ENCODE measurements around the gene IL13RA1. TPM values are rescaled to one million over a fixed set of nuclear protein-coding genes. Genes with fewer than 3 reads are reported as not detected.
"Not testable (repeated sequence)": the region's sequence is repeated elsewhere in the genome, so short reads cannot be mapped to it uniquely, and the experiment has no call there.

Gene IL13RA1
- total RNA-seq, 1 experiment from 2014 or later: 7.2 TPM

- Histone ChIP-seq H3K4me1 (ENCODE audit: insufficient read depth, low read length, poor library complexity, severe bottlenecking) (no peaks in the 10 kb centered on the region), H3K27me3 (replicated peaks; ENCODE audit: insufficient read depth, low read depth, low read length, poor library complexity) (no peaks in the 10 kb centered on the region), H3K4me3 (ENCODE audit: low read depth, low read length, poor library complexity, severe bottlenecking) (no peak overlapping the region), H3K36me3 (ENCODE audit: insufficient read depth, low read length, poor library complexity, severe bottlenecking) (no peaks in the 10 kb centered on the region), H3K9me3 (ENCODE audit: low read depth, low read length, poor library complexity, severe bottlenecking) (no peaks in the 10 kb centered on the region), H3K27ac (ENCODE audit: low read depth, low read length, poor library complexity, severe bottlenecking) (no peak overlapping the region)
- BruUV-seq (replicated peaks): no TSS peak
- ChIA-PET POLR2A (ENCODE audit: low non-redundant PET) (no interaction called here), CTCF (no interaction called here)
- DNase-seq (ENCODE audit: low spot score): no peak
- no peak for TF ChIP-seq EZH2 (IDR thresholded peaks at IDR 0.05; ENCODE audit: borderline replicate concordance, low read depth, low read length, poor library complexity, severe bottlenecking)
- TF ChIP-seq, protein P1, sequence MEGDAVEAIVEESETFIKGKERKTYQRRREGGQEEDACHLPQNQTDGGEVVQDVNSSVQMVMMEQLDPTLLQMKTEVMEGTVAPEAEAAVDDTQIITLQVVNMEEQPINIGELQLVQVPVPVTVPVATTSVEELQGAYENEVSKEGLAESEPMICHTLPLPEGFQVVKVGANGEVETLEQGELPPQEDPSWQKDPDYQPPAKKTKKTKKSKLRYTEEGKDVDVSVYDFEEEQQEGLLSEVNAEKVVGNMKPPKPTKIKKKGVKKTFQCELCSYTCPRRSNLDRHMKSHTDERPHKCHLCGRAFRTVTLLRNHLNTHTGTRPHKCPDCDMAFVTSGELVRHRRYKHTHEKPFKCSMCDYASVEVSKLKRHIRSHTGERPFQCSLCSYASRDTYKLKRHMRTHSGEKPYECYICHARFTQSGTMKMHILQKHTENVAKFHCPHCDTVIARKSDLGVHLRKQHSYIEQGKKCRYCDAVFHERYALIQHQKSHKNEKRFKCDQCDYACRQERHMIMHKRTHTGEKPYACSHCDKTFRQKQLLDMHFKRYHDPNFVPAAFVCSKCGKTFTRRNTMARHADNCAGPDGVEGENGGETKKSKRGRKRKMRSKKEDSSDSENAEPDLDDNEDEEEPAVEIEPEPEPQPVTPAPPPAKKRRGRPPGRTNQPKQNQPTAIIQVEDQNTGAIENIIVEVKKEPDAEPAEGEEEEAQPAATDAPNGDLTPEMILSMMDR (conservative IDR thresholded peaks at IDR 0.05; ENCODE audit: low read depth, low read length): no peak
- intact Hi-C loops (cut with micrococcal nuclease; ENCODE audit: unreplicated experiment): no loop called here
Observed at GRCh38 chrX:118706681-118707080, 20.7 kb upstream of the IL13RA1 start.

GRCh38 chrX:118714521-118714920 is 12.9 kb upstream of the IL13RA1 start:
- H3K4me3 ChIP-seq (ENCODE audit: low read depth, low read length, poor library complexity, severe bottlenecking): no peak overlapping the region

GRCh38 chrX:118715917-118716316 is 11.5 kb upstream of the IL13RA1 start:
- H3K9me3 ChIP-seq (ENCODE audit: low read depth, low read length, poor library complexity, severe bottlenecking); H3K4me3 ChIP-seq (ENCODE audit: low read depth, low read length, poor library complexity, severe bottlenecking); BruUV-seq (replicated peaks); intact Hi-C loops (cut with micrococcal nuclease; ENCODE audit: unreplicated experiment); H3K27ac ChIP-seq (ENCODE audit: low read depth, low read length, poor library complexity, severe bottlenecking); H3K4me1 ChIP-seq (ENCODE audit: insufficient read depth, low read length, poor library complexity, severe bottlenecking); DNase-seq (ENCODE audit: low spot score); POLR2A ChIA-PET (ENCODE audit: low non-redundant PET); H3K27me3 ChIP-seq (replicated peaks; ENCODE audit: insufficient read depth, low read depth, low read length, poor library complexity); H3K36me3 ChIP-seq (ENCODE audit: insufficient read depth, low read length, poor library complexity, severe bottlenecking); CTCF ChIA-PET: not testable (repeated sequence)

More at GRCh38 chrX:118714521-118714920, 12.9 kb upstream of the IL13RA1 start:
- Histone ChIP-seq H3K9me3 (ENCODE audit: low read depth, low read length, poor library complexity, severe bottlenecking) (no peaks in the 10 kb centered on the region), H3K36me3 (ENCODE audit: insufficient read depth, low read length, poor library complexity, severe bottlenecking) (no peaks in the 10 kb centered on the region), H3K4me1 (ENCODE audit: insufficient read depth, low read length, poor library complexity, severe bottlenecking) (no peaks in the 10 kb centered on the region), H3K27me3 (replicated peaks; ENCODE audit: insufficient read depth, low read depth, low read length, poor library complexity) (no peaks in the 10 kb centered on the region), H3K27ac (ENCODE audit: low read depth, low read length, poor library complexity, severe bottlenecking) (no peak overlapping the region)
- ChIA-PET CTCF (no interaction called here), POLR2A (ENCODE audit: low non-redundant PET) (no interaction called here)
- no TSS peak for BruUV-seq (replicated peaks)
- no peak for DNase-seq (ENCODE audit: low spot score)
- no peak for TF ChIP-seq EZH2 (IDR thresholded peaks at IDR 0.05; ENCODE audit: borderline replicate concordance, low read depth, low read length, poor library complexity, severe bottlenecking)
- TF ChIP-seq, protein P1 (conservative IDR thresholded peaks at IDR 0.05; ENCODE audit: low read depth, low read length): no peak
- intact Hi-C loops (cut with micrococcal nuclease; ENCODE audit: unreplicated experiment): no loop called here

DNA sequence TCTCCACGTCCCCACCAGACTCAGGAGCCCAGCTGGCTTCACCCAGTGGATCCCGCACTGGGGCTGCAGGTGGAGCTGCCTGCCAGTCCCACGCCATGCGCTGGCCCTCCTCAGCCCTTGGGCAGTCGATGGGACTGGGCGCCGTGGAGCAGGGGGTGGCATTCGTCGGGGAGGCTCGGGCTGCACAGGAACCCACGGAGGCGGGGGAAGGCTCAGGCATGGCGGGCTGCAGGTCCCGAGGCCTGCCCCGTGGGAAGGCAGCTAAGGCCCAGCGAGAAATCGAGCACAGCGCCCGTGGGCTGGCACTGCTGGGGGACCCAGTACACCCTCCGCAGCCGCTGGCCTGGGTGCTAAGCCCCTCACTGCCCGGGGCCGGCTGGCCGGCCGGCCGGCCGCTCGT is 10.6 kb upstream of the IL13RA1 start:
- H3K4me3 ChIP-seq (ENCODE audit: low read depth, low read length, poor library complexity, severe bottlenecking); DNase-seq (ENCODE audit: low spot score); H3K36me3 ChIP-seq (ENCODE audit: insufficient read depth, low read length, poor library complexity, severe bottlenecking); H3K27me3 ChIP-seq (replicated peaks; ENCODE audit: insufficient read depth, low read depth, low read length, poor library complexity); CTCF ChIA-PET; BruUV-seq (replicated peaks); POLR2A ChIA-PET (ENCODE audit: low non-redundant PET); H3K27ac ChIP-seq (ENCODE audit: low read depth, low read length, poor library complexity, severe bottlenecking); H3K4me1 ChIP-seq (ENCODE audit: insufficient read depth, low read length, poor library complexity, severe bottlenecking); H3K9me3 ChIP-seq (ENCODE audit: low read depth, low read length, poor library complexity, severe bottlenecking); intact Hi-C loops (cut with micrococcal nuclease; ENCODE audit: unreplicated experiment): not testable (repeated sequence)
